Measurements from ENCODE around the gene SLC43A2. TPM values are rescaled to one million over a fixed set of nuclear protein-coding genes. Genes with fewer than 3 reads are reported as not detected.

SLC43A2 gene
- total and polyA plus RNA-seq, 2 of the 13 experiments (the other 11 are each of a cell fraction or from before 2014, with no cell fraction given) = 7.3 to 20.0 TPM

DNA sequence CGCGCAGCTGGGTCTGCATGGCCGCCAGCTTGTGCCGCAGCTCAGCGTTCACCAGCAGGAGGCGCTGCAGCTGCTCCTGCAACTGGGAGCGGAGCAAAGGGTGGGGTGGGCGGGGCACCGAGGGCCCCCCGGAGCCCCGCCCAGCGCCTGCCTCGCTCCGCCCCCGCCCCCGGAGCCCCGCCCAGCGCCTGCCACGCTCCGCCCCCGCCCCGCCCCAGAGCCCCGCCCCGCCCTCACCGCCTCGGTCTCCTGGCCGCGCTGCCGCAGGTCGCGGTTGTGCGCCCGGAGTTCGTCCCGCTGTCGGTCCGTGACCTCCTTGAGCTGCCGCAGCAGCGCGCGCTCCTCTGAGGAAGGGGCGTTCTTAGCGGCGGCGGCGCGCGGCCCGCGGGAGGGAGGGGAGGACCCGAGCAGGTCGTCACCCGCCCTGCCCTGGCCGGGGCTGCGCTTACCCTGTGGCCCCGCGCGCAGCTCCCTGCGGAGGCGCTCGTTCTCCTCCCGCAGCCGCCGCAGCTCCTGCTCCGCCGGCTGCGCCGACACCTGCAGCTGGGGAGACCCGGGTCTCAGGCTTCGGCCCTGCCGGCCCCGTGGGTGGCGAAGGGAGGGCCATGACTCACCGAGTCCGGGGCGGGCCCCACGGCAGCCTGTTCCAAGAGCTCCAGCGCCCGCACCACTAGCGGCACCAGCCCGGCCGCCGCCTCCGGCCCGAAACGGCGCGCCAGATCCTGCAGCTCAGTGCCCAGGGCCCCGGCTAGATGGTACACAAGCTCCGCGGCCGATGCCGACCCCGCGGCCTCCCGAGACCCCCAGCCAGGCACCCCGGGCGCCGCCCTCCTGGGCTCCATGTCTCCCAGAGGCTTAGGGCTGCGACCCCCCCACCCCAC lies 20.6 kb upstream of the SLC43A2 start (continued):
- TF ChIP-seq HNRNPL (IDR thresholded peaks at IDR 0.05; ENCODE audit: low read depth, low read length) = no peak
- TF ChIP-seq ZNF432 (CRISPR knock-in tag; IDR thresholded peaks at IDR 0.05; ENCODE audit: borderline replicate concordance) = no peak
- no peak for TF ChIP-seq NR0B2 (CRISPR knock-in tag; IDR thresholded peaks at IDR 0.05)
- no peak for TF ChIP-seq ZNF644 (CRISPR knock-in tag; IDR thresholded peaks at IDR 0.05; ENCODE audit: low read depth)
- TF ChIP-seq, protein P1, sequence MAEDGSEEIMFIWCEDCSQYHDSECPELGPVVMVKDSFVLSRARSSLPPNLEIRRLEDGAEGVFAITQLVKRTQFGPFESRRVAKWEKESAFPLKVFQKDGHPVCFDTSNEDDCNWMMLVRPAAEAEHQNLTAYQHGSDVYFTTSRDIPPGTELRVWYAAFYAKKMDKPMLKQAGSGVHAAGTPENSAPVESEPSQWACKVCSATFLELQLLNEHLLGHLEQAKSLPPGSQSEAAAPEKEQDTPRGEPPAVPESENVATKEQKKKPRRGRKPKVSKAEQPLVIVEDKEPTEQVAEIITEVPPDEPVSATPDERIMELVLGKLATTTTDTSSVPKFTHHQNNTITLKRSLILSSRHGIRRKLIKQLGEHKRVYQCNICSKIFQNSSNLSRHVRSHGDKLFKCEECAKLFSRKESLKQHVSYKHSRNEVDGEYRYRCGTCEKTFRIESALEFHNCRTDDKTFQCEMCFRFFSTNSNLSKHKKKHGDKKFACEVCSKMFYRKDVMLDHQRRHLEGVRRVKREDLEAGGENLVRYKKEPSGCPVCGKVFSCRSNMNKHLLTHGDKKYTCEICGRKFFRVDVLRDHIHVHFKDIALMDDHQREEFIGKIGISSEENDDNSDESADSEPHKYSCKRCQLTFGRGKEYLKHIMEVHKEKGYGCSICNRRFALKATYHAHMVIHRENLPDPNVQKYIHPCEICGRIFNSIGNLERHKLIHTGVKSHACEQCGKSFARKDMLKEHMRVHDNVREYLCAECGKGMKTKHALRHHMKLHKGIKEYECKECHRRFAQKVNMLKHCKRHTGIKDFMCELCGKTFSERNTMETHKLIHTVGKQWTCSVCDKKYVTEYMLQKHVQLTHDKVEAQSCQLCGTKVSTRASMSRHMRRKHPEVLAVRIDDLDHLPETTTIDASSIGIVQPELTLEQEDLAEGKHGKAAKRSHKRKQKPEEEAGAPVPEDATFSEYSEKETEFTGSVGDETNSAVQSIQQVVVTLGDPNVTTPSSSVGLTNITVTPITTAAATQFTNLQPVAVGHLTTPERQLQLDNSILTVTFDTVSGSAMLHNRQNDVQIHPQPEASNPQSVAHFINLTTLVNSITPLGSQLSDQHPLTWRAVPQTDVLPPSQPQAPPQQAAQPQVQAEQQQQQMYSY (CRISPR knock-in tag; IDR thresholded peaks at IDR 0.05) = no peak
- TF ChIP-seq, protein P2, sequence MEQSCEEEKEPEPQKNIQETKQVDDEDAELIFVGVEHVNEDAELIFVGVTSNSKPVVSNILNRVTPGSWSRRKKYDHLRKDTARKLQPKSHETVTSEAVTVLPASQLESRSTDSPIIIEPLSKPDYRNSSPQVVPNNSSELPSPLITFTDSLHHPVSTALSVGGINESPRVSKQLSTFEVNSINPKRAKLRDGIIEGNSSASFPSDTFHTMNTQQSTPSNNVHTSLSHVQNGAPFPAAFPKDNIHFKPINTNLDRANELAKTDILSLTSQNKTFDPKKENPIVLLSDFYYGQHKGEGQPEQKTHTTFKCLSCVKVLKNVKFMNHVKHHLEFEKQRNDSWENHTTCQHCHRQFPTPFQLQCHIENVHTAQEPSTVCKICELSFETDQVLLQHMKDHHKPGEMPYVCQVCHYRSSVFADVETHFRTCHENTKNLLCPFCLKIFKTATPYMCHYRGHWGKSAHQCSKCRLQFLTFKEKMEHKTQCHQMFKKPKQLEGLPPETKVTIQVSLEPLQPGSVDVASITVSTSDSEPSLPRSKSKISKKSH (CRISPR knock-in tag; IDR thresholded peaks at IDR 0.05; ENCODE audit: borderline replicate concordance) = no peak; the same call in 1 of the 2 replicates
- TF ChIP-seq ZGPAT (CRISPR knock-in tag; IDR thresholded peaks at IDR 0.05) = peak; percentile 24; the same call in 1 of the 2 replicates
- TF ChIP-seq TEAD2 (CRISPR knock-in tag; IDR thresholded peaks at IDR 0.05) = no peak
- TF ChIP-seq RBM22 (optimal IDR thresholded peaks at IDR 0.05; ENCODE audit: low read length) = no peak
- no peak for TF ChIP-seq FOXP1 (IDR thresholded peaks at IDR 0.05)
- TF ChIP-seq FOXP1 (CRISPR knock-in tag; IDR thresholded peaks at IDR 0.05) = no peak
- TF ChIP-seq, protein P3, sequence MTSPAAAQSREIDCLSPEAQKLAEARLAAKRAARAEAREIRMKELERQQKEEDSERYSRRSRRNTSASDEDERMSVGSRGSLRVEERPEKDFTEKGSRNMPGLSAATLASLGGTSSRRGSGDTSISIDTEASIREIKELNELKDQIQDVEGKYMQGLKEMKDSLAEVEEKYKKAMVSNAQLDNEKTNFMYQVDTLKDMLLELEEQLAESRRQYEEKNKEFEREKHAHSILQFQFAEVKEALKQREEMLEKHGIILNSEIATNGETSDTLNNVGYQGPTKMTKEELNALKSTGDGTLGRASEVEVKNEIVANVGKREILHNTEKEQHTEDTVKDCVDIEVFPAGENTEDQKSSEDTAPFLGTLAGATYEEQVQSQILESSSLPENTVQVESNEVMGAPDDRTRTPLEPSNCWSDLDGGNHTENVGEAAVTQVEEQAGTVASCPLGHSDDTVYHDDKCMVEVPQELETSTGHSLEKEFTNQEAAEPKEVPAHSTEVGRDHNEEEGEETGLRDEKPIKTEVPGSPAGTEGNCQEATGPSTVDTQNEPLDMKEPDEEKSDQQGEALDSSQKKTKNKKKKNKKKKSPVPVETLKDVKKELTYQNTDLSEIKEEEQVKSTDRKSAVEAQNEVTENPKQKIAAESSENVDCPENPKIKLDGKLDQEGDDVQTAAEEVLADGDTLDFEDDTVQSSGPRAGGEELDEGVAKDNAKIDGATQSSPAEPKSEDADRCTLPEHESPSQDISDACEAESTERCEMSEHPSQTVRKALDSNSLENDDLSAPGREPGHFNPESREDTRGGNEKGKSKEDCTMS (CRISPR knock-in tag; conservative IDR thresholded peaks at IDR 0.05) = no peak
- TF ChIP-seq ZC3H4 (CRISPR knock-in tag; IDR thresholded peaks at IDR 0.05; ENCODE audit: borderline replicate concordance) = no peak
- TF ChIP-seq RARG (CRISPR knock-in tag; IDR thresholded peaks at IDR 0.05; ENCODE audit: low read depth) = no peak
- TF ChIP-seq ZNF460 (CRISPR knock-in tag; IDR thresholded peaks at IDR 0.05; ENCODE audit: borderline replicate concordance) = no peak
- no peak for TF ChIP-seq STAT5B (CRISPR knock-in tag; IDR thresholded peaks at IDR 0.05)
- 0 out of 2 replicates have a peak, but pooled peaks have one; percentile 27 for TF ChIP-seq ZNF678 (CRISPR knock-in tag; IDR thresholded peaks at IDR 0.05)
- TF ChIP-seq ZFP1 (CRISPR knock-in tag; IDR thresholded peaks at IDR 0.05) = no peak
- TF ChIP-seq POLR2A (IDR thresholded peaks at IDR 0.05; ENCODE audit: insufficient read depth in 1 of 2, low read depth in 2 of 2, low read length in 2 of 2) = peak; percentile 47 to 90; a peak in 3 of 4 replicates

Data from HepG2 (cell line).